ENCODE measurements around the gene HCAR2. TPM values are rescaled to one million over a fixed set of nuclear protein-coding genes. Genes with fewer than 3 reads are reported as not detected.

HCAR2 gene
- total and polyA plus RNA-seq, 2 of the 13 experiments (the other 11 are each of a cell fraction or from before 2014, with no cell fraction given): 0.09 to 5.6 TPM

DNA sequence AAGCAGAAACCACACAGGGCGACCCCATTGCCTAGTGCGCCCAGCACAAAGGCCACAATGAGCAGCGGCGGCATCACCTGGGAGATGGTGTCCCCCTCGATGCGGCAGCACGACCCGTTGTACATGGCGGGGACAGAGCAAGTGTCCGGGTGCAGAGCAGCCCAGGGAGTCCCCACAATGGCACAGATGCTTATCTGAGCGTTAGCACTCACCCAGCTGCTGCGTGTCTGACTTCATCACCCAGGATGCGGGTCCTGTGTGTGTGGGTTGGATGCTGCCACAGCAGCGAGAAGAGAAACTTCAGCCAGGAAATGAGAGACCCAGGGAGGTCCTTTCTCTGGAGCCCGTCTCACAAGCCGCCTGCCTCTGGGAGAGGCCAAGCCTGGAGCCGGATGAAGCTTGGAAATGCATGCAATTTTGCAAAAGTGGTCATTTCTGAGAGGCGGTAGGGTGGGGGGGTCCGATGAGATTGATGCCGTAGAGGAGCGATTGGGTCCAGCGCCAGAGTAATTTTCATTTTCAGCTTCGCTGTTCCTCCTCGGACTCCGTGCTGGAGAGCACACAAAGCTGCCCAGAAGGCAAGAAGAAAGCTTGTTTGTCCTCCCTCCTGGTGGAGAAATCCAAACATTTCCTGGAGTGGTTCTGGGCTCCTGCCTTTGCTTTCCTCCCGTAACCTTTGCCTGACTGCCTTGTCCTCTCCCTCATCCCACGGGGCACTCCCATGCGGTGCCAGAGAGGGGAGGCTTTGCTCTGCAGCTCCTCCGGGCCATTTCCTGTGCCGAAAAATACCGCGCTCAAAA, 27.3 kb upstream of the HCAR2 start, which contains the start of gene HCAR1 (continued):
- TF ChIP-seq, protein P1, sequence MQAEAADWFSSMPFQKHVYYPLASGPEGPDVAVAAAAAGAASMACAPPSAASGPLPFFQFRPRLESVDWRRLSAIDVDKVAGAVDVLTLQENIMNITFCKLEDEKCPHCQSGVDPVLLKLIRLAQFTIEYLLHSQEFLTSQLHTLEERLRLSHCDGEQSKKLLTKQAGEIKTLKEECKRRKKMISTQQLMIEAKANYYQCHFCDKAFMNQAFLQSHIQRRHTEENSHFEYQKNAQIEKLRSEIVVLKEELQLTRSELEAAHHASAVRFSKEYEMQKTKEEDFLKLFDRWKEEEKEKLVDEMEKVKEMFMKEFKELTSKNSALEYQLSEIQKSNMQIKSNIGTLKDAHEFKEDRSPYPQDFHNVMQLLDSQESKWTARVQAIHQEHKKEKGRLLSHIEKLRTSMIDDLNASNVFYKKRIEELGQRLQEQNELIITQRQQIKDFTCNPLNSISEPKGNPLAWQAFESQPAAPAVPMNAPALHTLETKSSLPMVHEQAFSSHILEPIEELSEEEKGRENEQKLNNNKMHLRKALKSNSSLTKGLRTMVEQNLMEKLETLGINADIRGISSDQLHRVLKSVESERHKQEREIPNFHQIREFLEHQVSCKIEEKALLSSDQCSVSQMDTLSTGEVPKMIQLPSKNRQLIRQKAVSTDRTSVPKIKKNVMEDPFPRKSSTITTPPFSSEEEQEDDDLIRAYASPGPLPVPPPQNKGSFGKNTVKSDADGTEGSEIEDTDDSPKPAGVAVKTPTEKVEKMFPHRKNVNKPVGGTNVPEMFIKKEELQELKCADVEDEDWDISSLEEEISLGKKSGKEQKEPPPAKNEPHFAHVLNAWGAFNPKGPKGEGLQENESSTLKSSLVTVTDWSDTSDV (CRISPR knock-in tag; IDR thresholded peaks at IDR 0.05): no peak
- TF ChIP-seq ZNF207 (IDR thresholded peaks at IDR 0.05; ENCODE audit: borderline replicate concordance) (no peak), ZNF614 (CRISPR knock-in tag; IDR thresholded peaks at IDR 0.05; ENCODE audit: borderline replicate concordance) (no peak), ZFP62 (CRISPR knock-in tag; IDR thresholded peaks at IDR 0.05) (no peak), ATF7-NPFF (CRISPR knock-in tag; IDR thresholded peaks at IDR 0.05; ENCODE audit: low read depth) (no peak), ZNF570 (CRISPR knock-in tag; IDR thresholded peaks at IDR 0.05; ENCODE audit: borderline replicate concordance) (no peak), FOXP1 (IDR thresholded peaks at IDR 0.05) (no peak), FOXP1 (CRISPR knock-in tag; IDR thresholded peaks at IDR 0.05) (no peak), ZNF556 (CRISPR knock-in tag; IDR thresholded peaks at IDR 0.05; ENCODE audit: borderline replicate concordance) (0 out of 2 replicates have a peak, but pooled peaks have one; percentile 20), ZNF205 (CRISPR knock-in tag; IDR thresholded peaks at IDR 0.05) (peak; percentile 92; the same call in 1 of the 2 replicates), ZNF292 (CRISPR knock-in tag; IDR thresholded peaks at IDR 0.05; ENCODE audit: borderline replicate concordance, low read depth) (peak; percentile 39; the same call in 1 of the 2 replicates), ZNF510 (CRISPR knock-in tag; IDR thresholded peaks at IDR 0.05; ENCODE audit: low read depth) (no peak), TBX3 (IDR thresholded peaks at IDR 0.05; ENCODE audit: borderline replicate concordance) (no peak), ZNF460 (CRISPR knock-in tag; IDR thresholded peaks at IDR 0.05; ENCODE audit: borderline replicate concordance) (no peak), RBFOX2 (IDR thresholded peaks at IDR 0.05; ENCODE audit: low read depth, low read length) (no peak), MZF1 (CRISPR knock-in tag; IDR thresholded peaks at IDR 0.05; ENCODE audit: borderline replicate concordance) (no peak), ZNF569 (CRISPR knock-in tag; IDR thresholded peaks at IDR 0.05; ENCODE audit: borderline replicate concordance) (no peak), ZNF777 (CRISPR knock-in tag; IDR thresholded peaks at IDR 0.05) (peak; percentile 35; the same call in 1 of the 2 replicates)
- TF ChIP-seq, protein P2, sequence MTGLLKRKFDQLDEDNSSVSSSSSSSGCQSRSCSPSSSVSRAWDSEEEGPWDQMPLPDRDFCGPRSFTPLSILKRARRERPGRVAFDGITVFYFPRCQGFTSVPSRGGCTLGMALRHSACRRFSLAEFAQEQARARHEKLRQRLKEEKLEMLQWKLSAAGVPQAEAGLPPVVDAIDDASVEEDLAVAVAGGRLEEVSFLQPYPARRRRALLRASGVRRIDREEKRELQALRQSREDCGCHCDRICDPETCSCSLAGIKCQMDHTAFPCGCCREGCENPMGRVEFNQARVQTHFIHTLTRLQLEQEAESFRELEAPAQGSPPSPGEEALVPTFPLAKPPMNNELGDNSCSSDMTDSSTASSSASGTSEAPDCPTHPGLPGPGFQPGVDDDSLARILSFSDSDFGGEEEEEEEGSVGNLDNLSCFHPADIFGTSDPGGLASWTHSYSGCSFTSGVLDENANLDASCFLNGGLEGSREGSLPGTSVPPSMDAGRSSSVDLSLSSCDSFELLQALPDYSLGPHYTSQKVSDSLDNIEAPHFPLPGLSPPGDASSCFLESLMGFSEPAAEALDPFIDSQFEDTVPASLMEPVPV (CRISPR knock-in tag; IDR thresholded peaks at IDR 0.05): no peak
- TF ChIP-seq, protein P3, sequence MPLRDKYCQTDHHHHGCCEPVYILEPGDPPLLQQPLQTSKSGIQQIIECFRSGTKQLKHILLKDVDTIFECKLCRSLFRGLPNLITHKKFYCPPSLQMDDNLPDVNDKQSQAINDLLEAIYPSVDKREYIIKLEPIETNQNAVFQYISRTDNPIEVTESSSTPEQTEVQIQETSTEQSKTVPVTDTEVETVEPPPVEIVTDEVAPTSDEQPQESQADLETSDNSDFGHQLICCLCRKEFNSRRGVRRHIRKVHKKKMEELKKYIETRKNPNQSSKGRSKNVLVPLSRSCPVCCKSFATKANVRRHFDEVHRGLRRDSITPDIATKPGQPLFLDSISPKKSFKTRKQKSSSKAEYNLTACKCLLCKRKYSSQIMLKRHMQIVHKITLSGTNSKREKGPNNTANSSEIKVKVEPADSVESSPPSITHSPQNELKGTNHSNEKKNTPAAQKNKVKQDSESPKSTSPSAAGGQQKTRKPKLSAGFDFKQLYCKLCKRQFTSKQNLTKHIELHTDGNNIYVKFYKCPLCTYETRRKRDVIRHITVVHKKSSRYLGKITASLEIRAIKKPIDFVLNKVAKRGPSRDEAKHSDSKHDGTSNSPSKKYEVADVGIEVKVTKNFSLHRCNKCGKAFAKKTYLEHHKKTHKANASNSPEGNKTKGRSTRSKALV (CRISPR knock-in tag; IDR thresholded peaks at IDR 0.05): no peak
- TF ChIP-seq, protein P4, sequence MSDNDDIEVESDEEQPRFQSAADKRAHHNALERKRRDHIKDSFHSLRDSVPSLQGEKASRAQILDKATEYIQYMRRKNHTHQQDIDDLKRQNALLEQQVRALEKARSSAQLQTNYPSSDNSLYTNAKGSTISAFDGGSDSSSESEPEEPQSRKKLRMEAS (IDR thresholded peaks at IDR 0.05): 0 out of 2 replicates have a peak, but pooled peaks have one; percentile 22
- TF ChIP-seq, protein P5, sequence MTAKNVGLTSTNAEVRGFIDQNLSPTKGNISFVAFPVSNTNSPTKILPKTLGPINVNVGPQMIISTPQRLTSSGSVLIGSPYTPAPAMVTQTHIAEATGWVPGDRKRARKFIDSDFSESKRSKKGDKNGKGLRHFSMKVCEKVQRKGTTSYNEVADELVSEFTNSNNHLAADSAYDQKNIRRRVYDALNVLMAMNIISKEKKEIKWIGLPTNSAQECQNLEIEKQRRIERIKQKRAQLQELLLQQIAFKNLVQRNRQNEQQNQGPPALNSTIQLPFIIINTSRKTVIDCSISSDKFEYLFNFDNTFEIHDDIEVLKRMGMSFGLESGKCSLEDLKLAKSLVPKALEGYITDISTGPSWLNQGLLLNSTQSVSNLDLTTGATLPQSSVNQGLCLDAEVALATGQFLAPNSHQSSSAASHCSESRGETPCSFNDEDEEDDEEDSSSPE (CRISPR knock-in tag; IDR thresholded peaks at IDR 0.05): 0 out of 2 replicates have a peak, but pooled peaks have one; percentile 27
